Measurements from ENCODE around the gene RASGRP1.

DNA sequence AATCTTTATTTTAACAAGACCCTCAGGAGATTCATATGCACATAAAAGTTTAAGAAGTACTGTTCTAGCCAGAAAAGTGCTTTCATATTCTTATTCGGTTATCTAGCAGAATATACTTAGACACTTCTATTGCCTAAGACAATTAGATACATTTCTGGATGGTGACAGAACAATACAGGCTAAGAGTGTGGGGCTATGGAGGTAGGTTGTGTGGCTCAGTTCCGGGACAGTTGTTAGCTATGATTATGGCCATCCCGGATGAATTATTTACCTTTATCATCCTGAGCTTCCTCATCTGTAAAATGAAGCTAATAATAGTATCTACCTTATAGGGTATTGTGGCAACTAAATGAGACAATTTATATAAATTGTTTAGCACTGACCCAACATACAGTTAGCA, 104.1 kb downstream of the RASGRP1 start:
- TF ChIP-seq POLR2A (IDR thresholded peaks at IDR 0.05; ENCODE audit: low read length) = no peak
- no peak for TF ChIP-seq GATA1 (IDR thresholded peaks at IDR 0.05; ENCODE audit: low read depth, low read length)

All from erythroblast (primary cell).